OCI-M2 (cell line): ENCODE results near the gene DOC2B.
"Not testable (repeated sequence)": the region's sequence is repeated elsewhere in the genome, so short reads cannot be mapped to it uniquely, and the experiment has no call there.

Experiments used
- DNase-seq: peaks from one replicate; lab custom pipeline; 2025; ENCODE audit not compliant: unreplicated experiment; lab: John Stamatoyannopoulos, UW

DOC2B gene

GRCh38 chr17:193426-193810 lies 12.0 kb upstream of the DOC2B start:
- no peak for DNase-seq

DNA sequence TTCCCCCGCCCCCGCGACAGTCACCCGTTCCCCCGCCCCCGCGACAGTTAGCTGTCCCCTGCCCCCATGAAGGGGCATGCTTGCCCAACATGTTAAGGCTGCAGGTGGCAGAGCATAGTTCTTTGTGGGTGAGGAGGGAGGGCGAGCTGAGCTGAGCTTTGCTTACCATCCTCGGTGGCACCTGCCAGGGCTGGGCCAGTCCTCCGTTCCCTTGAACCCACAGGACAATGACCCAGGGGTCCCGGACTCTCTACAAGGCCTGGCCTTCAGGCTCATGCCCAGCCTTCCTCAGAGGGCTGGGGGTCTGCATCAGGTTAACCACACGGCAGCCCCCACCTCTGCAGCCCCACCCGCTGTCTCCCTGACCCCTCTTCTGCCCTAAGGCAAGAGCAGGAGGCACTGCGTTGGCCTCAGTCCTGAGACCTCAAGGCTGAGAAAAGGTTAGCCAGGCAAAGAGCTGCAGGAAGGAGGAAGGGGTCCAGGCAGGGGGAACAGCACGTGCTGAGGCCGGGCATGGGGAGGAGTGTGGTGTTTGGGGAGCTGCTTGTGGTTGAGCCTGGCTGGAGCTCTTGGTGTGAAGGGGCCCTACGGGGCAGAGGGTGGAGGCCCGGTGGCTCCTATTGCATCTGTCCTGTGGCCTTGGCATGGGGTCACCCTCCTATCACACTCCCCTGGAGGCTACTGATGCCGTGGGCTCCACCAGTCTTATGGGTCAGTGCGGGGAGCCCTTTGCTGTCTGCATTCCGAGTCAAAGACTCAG lies 11.4 kb upstream of the DOC2B start:
- no peak for DNase-seq

GRCh38 chr17:189444-189843 lies 8.0 kb upstream of the DOC2B start:
- no peak for DNase-seq

DNA sequence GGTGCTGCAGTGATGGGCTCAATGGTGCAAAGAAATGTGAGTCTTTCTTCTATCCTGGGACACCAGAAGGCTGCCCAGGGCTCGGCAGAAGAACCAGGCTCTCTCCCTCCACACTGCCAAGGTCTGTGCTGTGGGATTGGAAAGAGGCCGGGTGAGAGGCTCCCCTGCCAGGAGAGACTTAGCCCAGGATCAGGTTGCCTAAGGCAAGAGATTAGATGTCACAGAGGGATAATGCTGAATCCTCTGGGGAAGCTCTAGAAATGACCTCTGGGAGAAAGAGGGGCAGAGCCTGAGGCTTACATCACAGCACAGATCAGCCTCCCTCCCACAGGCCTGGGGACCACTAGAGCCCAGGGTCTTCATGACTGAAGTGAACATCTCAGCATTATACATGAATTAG lies 5.7 kb upstream of the DOC2B start:
- no peak for DNase-seq

- DNase-seq: no peak
These were observed 4.1 kb upstream of the DOC2B start for GRCh38 chr17:185445-186138.

GRCh38 chr17:183021-183420 lies 1.6 kb upstream of the DOC2B start:
- DNase-seq: no peak

DNA sequence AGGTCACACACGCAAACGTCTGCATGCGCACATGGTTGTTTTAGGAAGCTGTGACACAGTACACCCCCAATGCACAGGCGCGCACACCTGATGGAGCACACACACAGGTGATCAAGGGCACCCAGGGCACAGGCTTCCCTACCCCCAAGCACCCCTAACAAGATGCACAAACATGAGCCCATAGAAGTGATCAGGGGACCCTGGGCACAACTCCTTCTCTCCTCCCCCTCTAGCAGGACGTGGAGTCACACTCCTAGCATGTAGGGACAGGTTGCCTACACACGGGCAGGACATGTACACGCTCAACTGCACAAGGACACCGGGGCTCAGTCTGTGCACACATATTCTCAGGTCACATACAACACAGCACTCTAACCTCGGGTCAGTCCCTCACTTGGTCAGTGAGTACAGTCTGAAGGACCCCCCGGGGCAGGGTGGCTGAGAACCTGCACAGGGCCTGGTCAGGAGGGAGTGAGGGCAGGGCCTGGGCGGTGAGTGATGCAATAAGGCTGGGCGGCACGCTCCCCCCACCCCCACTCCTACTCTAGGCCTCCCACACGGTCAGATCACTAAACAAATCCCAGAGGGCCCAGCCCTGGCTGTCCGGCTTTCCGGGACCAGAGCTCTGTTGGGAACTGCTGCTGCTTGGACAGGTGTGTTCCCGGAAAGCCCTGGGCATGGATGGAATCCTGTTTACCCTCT lies 751 bp upstream of the DOC2B start:
- no peak for DNase-seq

- DNase-seq: no peak
These were observed 837 bp downstream of the DOC2B start for GRCh38 chr17:180381-181244.

GRCh38 chr17:179781-180380 lies 1.6 kb downstream of the DOC2B start:
- DNase-seq: no peak

DNA sequence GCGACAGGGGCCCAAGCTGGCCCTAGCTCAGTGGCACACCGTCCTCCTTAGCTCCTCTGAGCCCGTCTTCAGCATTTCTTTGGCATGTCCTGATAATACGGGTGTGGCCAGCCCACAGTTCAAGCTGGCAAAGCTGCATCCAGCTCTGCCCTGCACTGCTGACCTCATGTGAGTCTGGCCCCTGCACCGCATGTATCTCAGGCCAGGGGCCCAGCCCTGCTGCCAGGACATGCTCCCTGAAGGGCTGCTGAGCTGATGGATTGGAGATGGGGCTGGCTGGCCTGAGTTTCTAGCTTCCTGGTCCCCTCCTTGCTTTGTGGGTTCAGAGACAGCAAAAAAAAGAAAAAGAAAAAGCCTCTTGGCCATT lies 2.4 kb downstream of the DOC2B start:
- no peak for DNase-seq

DNA sequence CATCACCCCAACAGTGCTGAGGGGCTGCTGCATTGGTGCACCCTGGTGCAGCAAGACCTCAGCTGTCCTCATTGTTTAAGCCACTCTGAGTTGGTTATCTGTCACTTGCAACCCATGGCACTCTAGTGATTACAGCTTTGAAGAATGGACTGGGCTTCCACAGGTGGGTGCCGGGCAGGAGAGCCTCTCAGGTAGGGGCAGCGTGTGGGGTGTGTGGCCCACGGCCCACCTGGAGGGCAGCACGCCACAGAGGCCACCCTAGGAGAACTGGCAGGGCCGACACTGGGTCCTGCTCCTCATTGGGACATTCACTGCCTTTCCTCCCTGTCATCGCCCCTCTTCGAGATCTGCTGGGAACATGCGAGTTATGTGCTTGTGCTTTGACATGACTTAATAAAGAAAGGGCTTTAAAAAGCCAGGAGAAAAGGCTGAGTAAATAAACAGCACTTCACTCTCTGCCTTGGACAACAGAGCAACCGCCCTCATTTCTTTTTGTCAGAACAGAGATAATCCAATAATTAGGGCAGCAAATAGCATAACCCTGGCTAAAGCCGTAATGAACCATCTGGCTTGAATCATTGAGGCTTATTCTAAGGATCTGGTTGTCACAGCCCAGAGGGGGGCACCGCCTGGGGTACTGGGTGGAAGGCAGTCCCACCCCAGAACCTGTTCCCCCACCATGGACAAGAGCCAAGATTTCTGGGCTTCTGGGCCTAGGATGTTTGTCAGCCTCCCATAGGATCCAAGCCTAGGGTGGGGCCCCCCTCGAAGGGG lies 3.0 kb downstream of the DOC2B start:
- DNase-seq: no peak

GRCh38 chr17:177762-178161 lies 3.7 kb downstream of the DOC2B start:
- DNase-seq: no peak

GRCh38 chr17:177155-177554 lies 4.3 kb downstream of the DOC2B start:
- no peak for DNase-seq

DNA sequence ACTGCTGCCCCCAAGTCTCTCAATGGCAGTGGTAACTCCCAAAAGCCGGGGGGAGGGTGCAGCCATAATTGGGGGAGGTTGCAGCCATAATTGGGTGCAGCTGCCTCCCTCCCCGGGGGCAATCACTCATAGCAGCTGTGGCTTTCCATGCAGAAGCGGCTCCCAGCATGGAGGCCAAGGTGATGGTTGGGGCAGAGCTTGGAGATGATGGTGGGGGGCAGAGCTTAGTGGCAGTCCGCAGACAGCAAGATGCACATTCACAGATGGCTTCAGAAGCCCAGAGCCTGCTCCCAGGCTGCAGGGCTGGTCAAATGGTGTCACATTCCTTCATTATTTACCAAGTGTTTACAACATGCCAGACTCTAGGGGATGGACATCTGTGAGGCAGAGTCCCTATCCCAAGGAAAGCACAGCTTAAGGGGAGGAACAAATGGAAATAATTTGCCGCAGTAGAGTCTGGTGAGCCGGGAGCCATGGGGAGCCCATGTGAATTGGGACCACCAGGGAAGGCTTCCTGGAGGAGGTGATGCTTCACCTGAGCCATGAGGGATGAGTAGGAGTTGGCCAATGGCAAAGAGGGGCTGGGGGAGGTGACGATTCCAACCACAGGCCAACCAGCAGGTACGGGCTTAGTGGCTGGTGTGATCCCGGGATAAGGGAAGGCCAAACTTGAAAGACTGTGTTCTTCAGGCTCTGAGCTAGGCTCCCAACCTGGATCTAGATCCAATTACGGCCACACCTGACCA lies 8.1 kb downstream of the DOC2B start:
- DNase-seq: no peak

- no peak for DNase-seq
These were observed 9.0 kb downstream of the DOC2B start for GRCh38 chr17:172401-172800.

DNA sequence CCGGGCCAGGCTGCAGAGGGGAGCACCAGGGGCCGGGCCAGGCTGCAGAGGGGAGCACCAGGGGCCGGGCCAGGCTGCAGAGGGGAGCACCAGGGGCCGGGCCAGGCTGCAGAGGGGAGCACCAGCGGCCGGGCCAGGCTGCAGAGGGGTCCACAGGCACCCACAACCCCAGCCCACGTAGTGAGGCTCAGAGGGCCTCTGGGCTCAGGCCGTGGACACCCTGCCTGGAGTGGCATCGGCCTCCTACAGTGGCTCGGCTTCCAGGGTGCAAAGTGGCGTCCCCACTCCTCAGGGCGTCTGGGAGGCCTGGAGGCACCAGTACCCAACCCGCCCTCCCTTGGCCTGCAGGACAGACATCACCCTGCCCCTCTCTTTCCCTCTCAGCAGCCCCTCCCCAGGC lies 9.6 kb downstream of the DOC2B start:
- DNase-seq: no peak

GRCh38 chr17:170130-170670 lies 11.2 kb downstream of the DOC2B start:
- no peak for DNase-seq

- DNase-seq: not testable (repeated sequence)
These were observed 12.8 kb downstream of the DOC2B start for GRCh38 chr17:168614-169013.

GRCh38 chr17:165939-166338 lies 15.5 kb downstream of the DOC2B start:
- no peak for DNase-seq
